HEK293 (cell line): Measurements from ENCODE around the gene AGAP9.

Experiments used
- AEBP2 ChIP-seq: fragments of 450-650 bp; formaldehyde crosslinking; IDR thresholded peaks from 2 replicates; pipeline ENCODE4 v1.5.1; 2016; ENCODE audit warnings: missing biosample characterization, missing genetic modification characterization, borderline replicate concordance
- FEZF1 ChIP-seq: fragments of 450-650 bp; formaldehyde crosslinking; IDR thresholded peaks from 2 replicates; pipeline ENCODE4 v1.5.1; 2016; ENCODE audit warnings: missing biosample characterization, missing genetic modification characterization
- HIC1 ChIP-seq: fragments of 450-650 bp; formaldehyde crosslinking; IDR thresholded peaks from 2 replicates; pipeline ENCODE4 v1.5.1; 2016; ENCODE audit warnings: missing biosample characterization, missing genetic modification characterization
- HOXC10 ChIP-seq: sonication (generic); formaldehyde crosslinking; IDR thresholded peaks from 2 replicates; pipeline ENCODE4 v1.8.1; 2023; ENCODE audit warnings: mild to moderate bottlenecking, missing genetic modification reagents
- KLF8 ChIP-seq: fragments of 450-650 bp; formaldehyde crosslinking; IDR thresholded peaks from 2 replicates; pipeline ENCODE4 v1.5.1; 2016; ENCODE audit warnings: missing biosample characterization, missing genetic modification characterization
- MZF1 ChIP-seq: fragments of 450-650 bp; formaldehyde crosslinking; IDR thresholded peaks from 2 replicates; pipeline ENCODE4 v1.5.1; 2017; ENCODE audit warnings: missing biosample characterization, missing genetic modification characterization, borderline replicate concordance
- OSR2 ChIP-seq: fragments of 450-650 bp; formaldehyde crosslinking; IDR thresholded peaks from 2 replicates; pipeline ENCODE4 v1.5.1; 2016; ENCODE audit warnings: missing biosample characterization, missing genetic modification characterization
- OVOL3 ChIP-seq: fragments of 450-650 bp; formaldehyde crosslinking; IDR thresholded peaks from 2 replicates; pipeline ENCODE4 v1.5.1; 2016; ENCODE audit warnings: missing biosample characterization, missing genetic modification characterization
- PATZ1 ChIP-seq: fragments of 450-650 bp; formaldehyde crosslinking; IDR thresholded peaks from 2 replicates; pipeline ENCODE4 v1.5.1; 2016; ENCODE audit warnings: missing biosample characterization, missing genetic modification characterization
- REPIN1 ChIP-seq: fragments of 450-650 bp; formaldehyde crosslinking; IDR thresholded peaks from 2 replicates; pipeline ENCODE4 v1.5.1; 2017; ENCODE audit warnings: missing biosample characterization, missing genetic modification characterization, low read depth
- SP7 ChIP-seq: fragments of 450-650 bp; formaldehyde crosslinking; IDR thresholded peaks from 2 replicates; pipeline ENCODE4 v1.5.1; 2016; ENCODE audit warnings: missing biosample characterization, missing genetic modification characterization
- WT1 ChIP-seq: fragments of 450-650 bp; formaldehyde crosslinking; IDR thresholded peaks from 2 replicates; pipeline ENCODE4 v1.5.1; 2016; ENCODE audit warnings: missing biosample characterization, missing genetic modification characterization
- ZBTB21 ChIP-seq: fragments of 450-650 bp; formaldehyde crosslinking; IDR thresholded peaks from 2 replicates; pipeline ENCODE4 v1.5.1; 2017; ENCODE audit warnings: missing biosample characterization, missing genetic modification characterization
- ZBTB26 ChIP-seq: fragments of 450-650 bp; formaldehyde crosslinking; optimal IDR thresholded peaks from 2 replicates; pipeline ENCODE3; 2016; ENCODE audit warnings: missing biosample characterization, mild to moderate bottlenecking, missing genetic modification characterization
- ZBTB48 ChIP-seq: fragments of 450-650 bp; formaldehyde crosslinking; IDR thresholded peaks from 2 replicates; pipeline ENCODE4 v1.5.1; 2016; ENCODE audit warnings: missing biosample characterization, missing genetic modification characterization
- ZEB2 ChIP-seq: fragments of 450-650 bp; formaldehyde crosslinking; IDR thresholded peaks from 2 replicates; pipeline ENCODE4 v1.5.1; 2016; ENCODE audit warnings: missing biosample characterization, missing genetic modification characterization
- ZNF2 ChIP-seq: fragments of 450-650 bp; formaldehyde crosslinking; IDR thresholded peaks from 2 replicates; pipeline ENCODE4 v1.5.1; 2016; ENCODE audit warnings: missing biosample characterization, missing genetic modification characterization
- ZNF335 ChIP-seq: fragments of 450-650 bp; formaldehyde crosslinking; conservative IDR thresholded peaks from 2 replicates; pipeline ENCODE4 v1.5.1; 2016; ENCODE audit warnings: missing biosample characterization, missing genetic modification characterization
- ZNF558 ChIP-seq: fragments of 450-650 bp; formaldehyde crosslinking; IDR thresholded peaks from 2 replicates; pipeline ENCODE4 v1.5.1; 2016; ENCODE audit warnings: missing biosample characterization, missing genetic modification characterization
- ZNF785 ChIP-seq: fragments of 450-650 bp; formaldehyde crosslinking; IDR thresholded peaks from 2 replicates; pipeline ENCODE4 v1.5.1; 2016; ENCODE audit warnings: missing biosample characterization, missing genetic modification characterization
- ZNF843 ChIP-seq: fragments of 450-650 bp; formaldehyde crosslinking; IDR thresholded peaks from 2 replicates; pipeline ENCODE4 v1.5.1; 2016; ENCODE audit warnings: missing biosample characterization, missing genetic modification characterization
- TF ChIP-seq, protein P1 (sequence below): fragments of 450-650 bp; formaldehyde crosslinking; IDR thresholded peaks from 2 replicates; pipeline ENCODE4 v1.5.1; 2016; ENCODE audit warnings: missing biosample characterization, missing genetic modification characterization
- TF ChIP-seq, protein P2 (sequence below): fragments of 450-650 bp; formaldehyde crosslinking; IDR thresholded peaks from 2 replicates; pipeline ENCODE4 v1.5.1; 2017; ENCODE audit warnings: missing biosample characterization, missing genetic modification characterization
- TF ChIP-seq, protein P3 (sequence below): fragments of 450-650 bp; IDR thresholded peaks from 2 replicates; pipeline ENCODE4 v1.5.1; 2018; ENCODE audit warnings: missing biosample characterization, missing genetic modification characterization

AGAP9 gene

GRCh38 chr10:47553214-47553859, 29.9 kb upstream of the AGAP9 start (continued):
- TF ChIP-seq OSR2 (tag by site-specific recombination) (peak; percentile 22; the same call in 1 of the 2 replicates), WT1 (tag by site-specific recombination) (peak; percentile 40; the same call in 1 of the 2 replicates), ZBTB26 (tag by site-specific recombination) (peak; percentile 68), SP7 (peak; percentile 93), FEZF1 (peak; percentile 30; the same call in 1 of the 2 replicates), ZBTB48 (peak; percentile 83), ZNF2 (tag by site-specific recombination) (peak; percentile 97), HIC1 (tag by site-specific recombination) (0 out of 2 replicates have a peak, but pooled peaks have one; percentile 48), PATZ1 (tag by site-specific recombination) (peak; percentile 65), HOXC10 (CRISPR knock-in tag) (0 out of 2 replicates have a peak, but pooled peaks have one; percentile 49), KLF8 (tag by site-specific recombination) (peak; percentile 92), MZF1 (tag by site-specific recombination) (peak; percentile 69; the same call in 1 of the 2 replicates), AEBP2 (tag by site-specific recombination) (0 out of 2 replicates have a peak, but pooled peaks have one; percentile 54), ZBTB21 (peak; percentile 76), ZNF558 (tag by site-specific recombination) (peak; percentile 10; the same call in 1 of the 2 replicates), ZEB2 (tag by site-specific recombination) (peak; percentile 78), OVOL3 (tag by site-specific recombination) (peak; percentile 19; the same call in 1 of the 2 replicates), ZNF843 (peak; percentile 72), ZNF335 (peak; percentile 92), ZNF785 (0 out of 2 replicates have a peak, but pooled peaks have one; percentile 31), REPIN1 (tag by site-specific recombination) (peak; percentile 84; the same call in 1 of the 2 replicates)
- TF ChIP-seq, protein P1, sequence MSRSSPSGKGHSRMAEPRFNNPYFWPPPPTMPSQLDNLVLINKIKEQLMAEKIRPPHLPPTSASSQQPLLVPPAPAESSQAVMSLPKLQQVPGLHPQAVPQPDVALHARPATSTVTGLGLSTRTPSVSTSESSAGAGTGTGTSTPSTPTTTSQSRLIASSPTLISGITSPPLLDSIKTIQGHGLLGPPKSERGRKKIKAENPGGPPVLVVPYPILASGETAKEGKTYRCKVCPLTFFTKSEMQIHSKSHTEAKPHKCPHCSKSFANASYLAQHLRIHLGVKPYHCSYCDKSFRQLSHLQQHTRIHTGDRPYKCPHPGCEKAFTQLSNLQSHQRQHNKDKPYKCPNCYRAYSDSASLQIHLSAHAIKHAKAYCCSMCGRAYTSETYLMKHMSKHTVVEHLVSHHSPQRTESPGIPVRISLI (tag by site-specific recombination), result peak; percentile 97
- TF ChIP-seq, protein P2, sequence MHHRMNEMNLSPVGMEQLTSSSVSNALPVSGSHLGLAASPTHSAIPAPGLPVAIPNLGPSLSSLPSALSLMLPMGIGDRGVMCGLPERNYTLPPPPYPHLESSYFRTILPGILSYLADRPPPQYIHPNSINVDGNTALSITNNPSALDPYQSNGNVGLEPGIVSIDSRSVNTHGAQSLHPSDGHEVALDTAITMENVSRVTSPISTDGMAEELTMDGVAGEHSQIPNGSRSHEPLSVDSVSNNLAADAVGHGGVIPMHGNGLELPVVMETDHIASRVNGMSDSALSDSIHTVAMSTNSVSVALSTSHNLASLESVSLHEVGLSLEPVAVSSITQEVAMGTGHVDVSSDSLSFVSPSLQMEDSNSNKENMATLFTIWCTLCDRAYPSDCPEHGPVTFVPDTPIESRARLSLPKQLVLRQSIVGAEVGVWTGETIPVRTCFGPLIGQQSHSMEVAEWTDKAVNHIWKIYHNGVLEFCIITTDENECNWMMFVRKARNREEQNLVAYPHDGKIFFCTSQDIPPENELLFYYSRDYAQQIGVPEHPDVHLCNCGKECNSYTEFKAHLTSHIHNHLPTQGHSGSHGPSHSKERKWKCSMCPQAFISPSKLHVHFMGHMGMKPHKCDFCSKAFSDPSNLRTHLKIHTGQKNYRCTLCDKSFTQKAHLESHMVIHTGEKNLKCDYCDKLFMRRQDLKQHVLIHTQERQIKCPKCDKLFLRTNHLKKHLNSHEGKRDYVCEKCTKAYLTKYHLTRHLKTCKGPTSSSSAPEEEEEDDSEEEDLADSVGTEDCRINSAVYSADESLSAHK (tag by site-specific recombination), result peak; percentile 35; the same call in 1 of the 2 replicates
- TF ChIP-seq, protein P3, sequence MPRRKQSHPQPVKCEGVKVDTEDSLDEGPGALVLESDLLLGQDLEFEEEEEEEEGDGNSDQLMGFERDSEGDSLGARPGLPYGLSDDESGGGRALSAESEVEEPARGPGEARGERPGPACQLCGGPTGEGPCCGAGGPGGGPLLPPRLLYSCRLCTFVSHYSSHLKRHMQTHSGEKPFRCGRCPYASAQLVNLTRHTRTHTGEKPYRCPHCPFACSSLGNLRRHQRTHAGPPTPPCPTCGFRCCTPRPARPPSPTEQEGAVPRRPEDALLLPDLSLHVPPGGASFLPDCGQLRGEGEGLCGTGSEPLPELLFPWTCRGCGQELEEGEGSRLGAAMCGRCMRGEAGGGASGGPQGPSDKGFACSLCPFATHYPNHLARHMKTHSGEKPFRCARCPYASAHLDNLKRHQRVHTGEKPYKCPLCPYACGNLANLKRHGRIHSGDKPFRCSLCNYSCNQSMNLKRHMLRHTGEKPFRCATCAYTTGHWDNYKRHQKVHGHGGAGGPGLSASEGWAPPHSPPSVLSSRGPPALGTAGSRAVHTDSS (tag by site-specific recombination), result 0 out of 2 replicates have a peak, but pooled peaks have one; percentile 31
